Subcutaneous abdominal adipose tissue (tissue), 5 donors: Measurements from ENCODE around the gene RASGRP4.
"Not testable (repeated sequence)": the region's sequence is repeated elsewhere in the genome, so short reads cannot be mapped to it uniquely, and the experiment has no call there.

Source experiments
- H3K27ac ChIP-seq: one replicate; pipeline ENCODE4 v1.7.0; 2013; ENCODE audit warnings: low read depth, mild to moderate bottlenecking, inconsistent platforms, low read length, moderate library complexity
- H3K27me3 ChIP-seq, 5 donors: one replicate each; pipeline ENCODE4 v1.7.0; 2013; ENCODE audit warnings: low read length in 5 of 5, inconsistent platforms in 1 of 5; ENCODE audit not compliant: control insufficient read depth in 5 of 5, insufficient read depth in 4 of 5
- H3K36me3 ChIP-seq, 5 donors: one replicate each; pipeline ENCODE4 v1.7.0; 2013; ENCODE audit warnings: low read length in 5 of 5; ENCODE audit not compliant: control insufficient read depth in 5 of 5, insufficient read depth in 5 of 5
- H3K4me1 ChIP-seq, 5 donors: one replicate each; pipeline ENCODE4 v1.7.0; 2013; ENCODE audit warnings: low read length in 5 of 5, mild to moderate bottlenecking in 3 of 5, moderate library complexity in 1 of 5; ENCODE audit not compliant: control insufficient read depth in 5 of 5, insufficient read depth in 5 of 5
- H3K4me3 ChIP-seq, 5 donors: one replicate each; pipeline ENCODE4 v1.7.0; 2013; ENCODE audit warnings: low read length in 5 of 5, low read depth in 1 of 5
- H3K9ac ChIP-seq, 5 donors: one replicate each; pipeline ENCODE4 v1.7.0; 2013; ENCODE audit warnings: low read length in 5 of 5, mild to moderate bottlenecking in 4 of 5, moderate library complexity in 3 of 5
- H3K9me3 ChIP-seq, 5 donors: one replicate each; pipeline ENCODE4 v1.7.0; 2013; ENCODE audit warnings: low read length in 5 of 5; ENCODE audit not compliant: control insufficient read depth in 5 of 5
- donor health status: healthy.
- donor health status: healthy.
- donor health status: healthy.
- donor health status: healthy.
- donor health status: healthy.

The RASGRP4 gene

GRCh38 chr19:38437295-38437694 lies 11.3 kb upstream of the RASGRP4 start:
- peaks cover 13 to 24% (median 20%) of the 10 kb centered on the region in 5 donors for H3K27me3 ChIP-seq
- no peaks in the 10 kb centered on the region for H3K9me3 ChIP-seq
- no peaks in the 10 kb centered on the region for H3K36me3 ChIP-seq
- H3K4me3 ChIP-seq: no peak overlapping the region
- no peak overlapping the region for H3K9ac ChIP-seq
- peaks cover 0 to 8% (median 0%) of the 10 kb centered on the region in 5 donors for H3K4me1 ChIP-seq
- H3K27ac ChIP-seq: no peak overlapping the region

GRCh38 chr19:38434549-38435051 lies 8.6 kb upstream of the RASGRP4 start:
- Histone ChIP-seq H3K9ac (peak overlapping the region in 1 of 5 donors; percentile 35), H3K27ac (no peak overlapping the region), H3K9me3 (no peaks in the 10 kb centered on the region), H3K4me1 (peaks cover 0 to 8% (median 0%) of the 10 kb centered on the region in 5 donors), H3K36me3 (no peaks in the 10 kb centered on the region), H3K27me3 (peaks cover 13 to 23% (median 15%) of the 10 kb centered on the region in 5 donors), H3K4me3 (peak overlapping the region in 4 of 5 donors; percentile 21 to 58 (median 44))

- peaks cover 0 to 8% (median 0%) of the 10 kb centered on the region in 5 donors for H3K4me1 ChIP-seq
- H3K36me3 ChIP-seq: no peaks in the 10 kb centered on the region
- H3K27me3 ChIP-seq: peaks cover 13 to 23% (median 15%) of the 10 kb centered on the region in 5 donors
- no peak within 1 kb of the TSS for H3K27ac ChIP-seq
- no peaks in the 10 kb centered on the region for H3K9me3 ChIP-seq
- H3K9ac ChIP-seq: peak within 1 kb of the TSS in 1 of 5 donors; percentile 35
- H3K4me3 ChIP-seq: peak within 1 kb of the TSS in 4 of 5 donors; percentile 21 to 58 (median 44)
These were observed 7.3 kb upstream of the RASGRP4 start, which contains the start of gene RYR1 for GRCh38 chr19:38433268-38433733. Gene RYR1, plus strand, starts transcription at chr19:38433691. Its CDS starts 139 bp downstream, at chr19:38433830.

GRCh38 chr19:38430931-38431330 lies 4.9 kb upstream of the RASGRP4 start:
- Histone ChIP-seq H3K4me3 (no peak overlapping the region), H3K36me3 (no peaks in the 10 kb centered on the region), H3K4me1 (peaks cover 0 to 8% (median 0%) of the 10 kb centered on the region in 5 donors), H3K27me3 (peaks cover 13 to 23% (median 15%) of the 10 kb centered on the region in 5 donors), H3K9ac (no peak overlapping the region), H3K9me3 (no peaks in the 10 kb centered on the region), H3K27ac (no peak overlapping the region)

- Histone ChIP-seq H3K9me3 (no peaks in the 10 kb centered on the region), H3K9ac (no peak overlapping the region), H3K27me3 (peaks cover 14 to 24% (median 18%) of the 10 kb centered on the region in 5 donors), H3K4me3 (no peak overlapping the region), H3K27ac (no peak overlapping the region), H3K36me3 (no peaks in the 10 kb centered on the region), H3K4me1 (peaks cover 0 to 8% (median 0%) of the 10 kb centered on the region in 5 donors)
These were observed 3.8 kb upstream of the RASGRP4 start for GRCh38 chr19:38429811-38430156.

GRCh38 chr19:38429055-38429810 lies 3.2 kb upstream of the RASGRP4 start:
- H3K27ac ChIP-seq: no peak overlapping the region
- H3K36me3 ChIP-seq: no peaks in the 10 kb centered on the region
- H3K4me1 ChIP-seq: peaks cover 0 to 8% (median 0%) of the 10 kb centered on the region in 5 donors
- H3K9me3 ChIP-seq: no peaks in the 10 kb centered on the region
- H3K27me3 ChIP-seq: peaks cover 8 to 19% (median 14%) of the 10 kb centered on the region in 5 donors
- no peak overlapping the region for H3K9ac ChIP-seq
- no peak overlapping the region for H3K4me3 ChIP-seq

GRCh38 chr19:38427035-38427677 lies 1.1 kb upstream of the RASGRP4 start:
- not testable (repeated sequence) for H3K4me3 ChIP-seq, H3K36me3 ChIP-seq, H3K4me1 ChIP-seq, H3K9me3 ChIP-seq, H3K9ac ChIP-seq, H3K27ac ChIP-seq
- peaks cover 8 to 12% (median 10%) of the 10 kb centered on the region in 5 donors for H3K27me3 ChIP-seq

- Histone ChIP-seq H3K4me3 (peak overlapping the region; percentile 33 to 63 (median 54)), H3K9me3 (no peaks in the 10 kb centered on the region), H3K9ac (peak overlapping the region in 3 of 5 donors; percentile 64 to 71 (median 64)), H3K27ac (no peak overlapping the region), H3K27me3 (peaks cover 6 to 18% (median 14%) of the 10 kb centered on the region in 5 donors), H3K36me3 (peaks cover 0 to 6% (median 0%) of the 10 kb centered on the region in 5 donors), H3K4me1 (peaks cover 0 to 3% (median 0%) of the 10 kb centered on the region in 5 donors)
These were observed 703 bp downstream of the RASGRP4 start for GRCh38 chr19:38425222-38425809.

GRCh38 chr19:38424272-38424671 lies 1.7 kb downstream of the RASGRP4 start:
- H3K4me3 ChIP-seq: no peak overlapping the region
- H3K27me3 ChIP-seq: peaks cover 10 to 22% (median 17%) of the 10 kb centered on the region in 5 donors
- no peaks in the 10 kb centered on the region for H3K9me3 ChIP-seq
- no peak overlapping the region for H3K9ac ChIP-seq
- H3K27ac ChIP-seq: no peak overlapping the region
- peaks cover 0 to 11% (median 0%) of the 10 kb centered on the region in 5 donors for H3K36me3 ChIP-seq
- H3K4me1 ChIP-seq: peaks cover 0 to 3% (median 0%) of the 10 kb centered on the region in 5 donors
